K562 treated with DMSO at 1 percent for 24 hours (cell line): ENCODE measurements around the gene FCAR. TPM values are rescaled to one million over a fixed set of nuclear protein-coding genes. Genes with fewer than 3 reads are reported as not detected.

ENCODE experiments used
- total RNA-seq: library from RNA; unstranded; fragments of 300-600 nt; gene quantifications from 2 replicates; pipeline ENCODE4 v1.2.3, GENCODE V29; 2022; ENCODE audit warnings: low read depth; ENCODE audit not compliant: insufficient read depth

The FCAR gene
- not detected in 2 replicates for total RNA-seq

DNA sequence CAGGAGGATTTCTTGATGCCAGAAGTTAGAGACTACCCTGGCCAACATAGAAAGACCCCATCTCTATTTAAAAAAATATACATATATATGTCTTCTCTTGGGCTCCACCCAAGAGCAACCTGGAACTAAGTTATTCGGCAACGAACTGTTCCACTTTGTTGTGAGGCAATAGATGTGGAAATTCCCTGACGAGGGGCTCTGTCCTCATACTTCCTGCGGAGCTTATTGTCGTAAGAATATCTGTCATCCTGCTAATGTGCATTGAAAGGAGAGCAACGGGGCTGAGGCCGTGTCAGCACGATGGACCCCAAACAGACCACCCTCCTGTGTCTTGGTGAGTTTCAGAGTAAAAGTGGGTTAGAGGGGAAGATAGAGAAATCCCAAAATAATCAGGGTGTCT, at the start of gene FCAR:
FCAR (plus strand) TSS at position 246 of the 400 bp plus-strand sequence; CDS start at position 301, 55 bp downstream.

GRCh38 chr19:54832496-54832895, 41.5 kb upstream of the FCAR start, which contains the start of gene KIR2DS4:
Gene KIR2DS4 (plus strand): TSS chr19:54832676.

GRCh38 chr19:54850061-54850640, 23.9 kb upstream of the FCAR start, which contains the start of gene KIR3DL2:
Gene KIR3DL2 (plus strand): TSS chr19:54850443. CDS start chr19:54850476, 33 bp downstream.

GRCh38 chr19:54905803-54906511, 31.9 kb downstream of the FCAR start, which contains the start of gene NCR1:
Gene NCR1 (plus strand): TSS chr19:54906148. CDS start chr19:54906188, 40 bp downstream.

Other genes starting within 250 kb of the FCAR start
- gene LILRB1, start 243.8 kb upstream of the FCAR start, total RNA-seq, result not detected in 2 replicates
- not detected in 2 replicates for gene LILRB4, start 211.2 kb upstream of the FCAR start, total RNA-seq
- not detected in 2 replicates for gene KIR3DL3, start 149.8 kb upstream of the FCAR start, total RNA-seq
- not detected in 2 replicates for gene KIR2DL3, start 135.7 kb upstream of the FCAR start, total RNA-seq
- gene KIR2DL1, start 104.4 kb upstream of the FCAR start, total RNA-seq, result not detected in 2 replicates
- not detected in 2 replicates for gene KIR2DL4, start 70.6 kb upstream of the FCAR start, total RNA-seq
- not detected in 2 replicates for gene KIR3DL1, start 57.8 kb upstream of the FCAR start, total RNA-seq
- not detected in 2 replicates for gene KIR2DS4, start 41.6 kb upstream of the FCAR start, total RNA-seq
- gene KIR3DL2, start 23.8 kb upstream of the FCAR start, total RNA-seq, result not detected in 2 replicates
- not detected in 2 replicates for gene NCR1, start 31.9 kb downstream of the FCAR start, total RNA-seq
- 0.13 TPM in 1 of 2 replicates, not detected in the other for gene NLRP7, start 73.3 kb downstream of the FCAR start, total RNA-seq
- 36.5 and 37.5 TPM in 2 replicates for gene NLRP2, start 92.1 kb downstream of the FCAR start, total RNA-seq
- 0.95 and 1.1 TPM in 2 replicates for gene GP6, start 164.0 kb downstream of the FCAR start, total RNA-seq
- gene RDH13, start 188.9 kb downstream of the FCAR start, total RNA-seq, result 28.5 and 34.8 TPM in 2 replicates
- gene EPS8L1, start 201.6 kb downstream of the FCAR start, total RNA-seq, result 15.6 and 19.8 TPM in 2 replicates
- gene PPP1R12C, start 243.4 kb downstream of the FCAR start, total RNA-seq, result 102 TPM in 2 replicates